Gastrocnemius medialis (tissue), 4 donors: ENCODE results near the gene HLA-B. TPM values are rescaled to one million over a fixed set of nuclear protein-coding genes. Genes with fewer than 3 reads are reported as not detected.

Experiments used
- ATAC-seq, 2 donors: fragments of 150-250 bp; one replicate each; pipeline ENCODE4 v1.9.1; 2016
- DNase-seq, 2 donors: peaks; one replicate each; pipeline ENCODE4 v3.0.0-alpha.2; 2019
- H3K27ac ChIP-seq, 4 donors: fragments of 200-600 bp; sonication (generic); 1 replicate in 1 of 4; 2 replicates in 3 of 4; pipeline ENCODE4 v1.5.1; 2016 to 2018; ENCODE audit warnings: mild to moderate bottlenecking in 2 of 4, moderate library complexity in 1 of 4
- H3K27me3 ChIP-seq, 3 donors: fragments of 200-600 bp; sonication (generic) in 2 of 3; 1 replicate in 1 of 3; 2 replicates in 2 of 3; pipeline versions ENCODE4 v1.5.1 to v1.6.0; 2016 to 2019; ENCODE audit warnings: mild to moderate bottlenecking in 1 of 3, moderate library complexity in 1 of 3
- H3K36me3 ChIP-seq, 2 donors: fragments of 200-600 bp; sonication (generic) in 1 of 2; one replicate each; pipeline ENCODE4 v1.5.1; 2017 to 2018
- H3K4me1 ChIP-seq, 2 donors: fragments of 200-600 bp; sonication (generic) in 1 of 2; one replicate each; pipeline ENCODE4 v1.5.1; 2016 to 2017; ENCODE audit warnings: mild to moderate bottlenecking in 2 of 2
- H3K4me3 ChIP-seq, 4 donors: fragments of 200-600 bp; sonication (generic) in 3 of 4; 1 replicate in 1 of 4; 2 replicates in 3 of 4; pipeline ENCODE4 v1.5.1; 2016 to 2019; ENCODE audit warnings: mild to moderate bottlenecking in 2 of 4
- H3K9me3 ChIP-seq, 3 donors: fragments of 200-600 bp; sonication (generic) in 2 of 3; 1 replicate in 1 of 3; 2 replicates in 2 of 3; pipeline ENCODE4 v1.5.1; 2016 to 2019
- CTCF ChIP-seq, 5 experiments: fragments of 450-650 bp in 3 of 5; fragments of 200-600 bp in 2 of 5; sonication (generic) in 2 of 5; IDR thresholded peaks in 4 of 5; conservative IDR thresholded peaks in 1 of 5; 1 replicate in 4 of 5; 2 replicates in 1 of 5; pipeline ENCODE4 v1.5.1; 2016 to 2019; ENCODE audit warnings: antibody characterized with exemption in 5 of 5, mild to moderate bottlenecking in 3 of 5, moderate library complexity in 3 of 5
- POLR2A ChIP-seq, 2 donors: fragments of 450-650 bp; IDR thresholded peaks; one replicate each; pipeline ENCODE4 v1.6.1; 2017; ENCODE audit warnings: antibody characterized with exemption in 2 of 2, mild to moderate bottlenecking in 2 of 2, moderate library complexity in 2 of 2
- in situ Hi-C, 4 donors: fragments of 200-750 bp; cut with MboI; loops; one replicate each; pipeline versions ENCODE4 v1.15.0 to v1.8.0; 2017; ENCODE audit warnings: low sequenced_read_pairs in 4 of 4
- intact Hi-C: fragments of 100-400 bp; cut with DNase I; formaldehyde crosslinking; loops from one replicate; pipeline ENCODE4 v1.15.1; 2023; ENCODE audit warnings: low total_unique reads
- total RNA-seq, 4 donors: library from RNA; depleted of rRNA; stranded (reverse); fragments of >200 nt; gene quantifications; one replicate each; pipeline versions ENCODE4 v1.1.0 to v1.2.3, GENCODE V29; 2016

The HLA-B gene
- total RNA-seq, 4 donors from 2014 or later: 182 to 300 (median 192) TPM

DNA sequence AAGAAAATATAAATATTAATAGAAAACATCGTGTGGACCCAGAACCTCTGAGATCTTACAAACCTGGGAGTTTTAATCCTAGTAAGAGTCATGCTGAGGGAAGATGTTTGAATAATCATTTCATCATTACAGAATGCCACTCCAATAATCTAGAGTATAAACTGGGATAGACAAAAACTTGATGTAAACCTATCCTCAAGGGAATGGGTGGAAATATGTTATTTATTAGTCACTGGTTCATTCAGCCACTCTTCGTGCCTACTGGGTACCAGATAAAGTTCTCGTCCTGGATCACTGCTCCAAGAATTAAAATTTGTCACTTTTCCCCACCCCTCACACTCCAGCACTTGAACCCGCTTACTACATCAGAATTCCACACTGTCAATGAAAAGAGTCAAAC, 7.7 kb downstream of the HLA-B start:
- no peaks in the 10 kb centered on the region for H3K9me3 ChIP-seq
- H3K27ac ChIP-seq: no peak overlapping the region
- H3K36me3 ChIP-seq: no peaks in the 10 kb centered on the region
- in situ Hi-C loops: no loop called here
- H3K27me3 ChIP-seq: no peaks in the 10 kb centered on the region
- TF ChIP-seq POLR2A (IDR thresholded peaks at IDR 0.05): no peak
- no peak for TF ChIP-seq CTCF (IDR thresholded peaks at IDR 0.05 in 4 of 5, conservative IDR thresholded peaks at IDR 0.05 in 1 of 5)
- H3K4me3 ChIP-seq: no peak overlapping the region
- no peak for DNase-seq
- H3K4me1 ChIP-seq: no peaks in the 10 kb centered on the region
- intact Hi-C loops: no loop called here
- no peak for ATAC-seq

- Histone ChIP-seq H3K9me3 (no peaks in the 10 kb centered on the region), H3K4me3 (no peak overlapping the region), H3K36me3 (no peaks in the 10 kb centered on the region), H3K4me1 (no peaks in the 10 kb centered on the region), H3K27me3 (no peaks in the 10 kb centered on the region), H3K27ac (no peak overlapping the region)
- no peak for DNase-seq
- intact Hi-C loops (no loop called here), in situ Hi-C loops (no loop called here)
- ATAC-seq: no peak
- no peak for TF ChIP-seq CTCF (IDR thresholded peaks at IDR 0.05 in 4 of 5, conservative IDR thresholded peaks at IDR 0.05 in 1 of 5)
- no peak for TF ChIP-seq POLR2A (IDR thresholded peaks at IDR 0.05)
Measured at GRCh38 chr6:31345026-31345730, 11.8 kb downstream of the HLA-B start.

- in situ Hi-C loops: no loop called here
- TF ChIP-seq CTCF (IDR thresholded peaks at IDR 0.05 in 4 of 5, conservative IDR thresholded peaks at IDR 0.05 in 1 of 5): no peak
- TF ChIP-seq POLR2A (IDR thresholded peaks at IDR 0.05): no peak
Measured at GRCh38 chr6:31340228-31340627, 16.8 kb downstream of the HLA-B start.

DNA sequence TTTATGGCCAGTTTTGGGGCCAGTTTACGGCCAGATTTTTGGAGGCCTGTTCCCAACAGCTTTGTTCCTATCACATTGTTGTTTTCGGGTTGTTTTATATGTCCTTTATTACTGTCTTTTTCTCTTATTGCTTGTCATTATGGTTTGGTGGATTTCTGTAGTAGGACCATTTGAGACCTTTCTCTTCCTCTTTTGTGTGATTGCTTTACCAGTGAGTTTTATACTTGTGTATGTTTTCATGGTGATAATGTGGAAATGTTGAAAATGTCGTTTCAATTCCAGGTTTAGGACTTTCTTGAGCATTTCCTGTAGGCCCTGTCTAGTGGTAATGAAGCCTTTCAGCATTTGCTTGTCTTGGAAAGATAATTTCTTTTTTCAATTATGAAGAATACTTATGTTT, 17.8 kb downstream of the HLA-B start:
- Histone ChIP-seq H3K27me3 (no peaks in the 10 kb centered on the region), H3K4me3 (no peak overlapping the region), H3K4me1 (no peaks in the 10 kb centered on the region), H3K36me3 (no peaks in the 10 kb centered on the region), H3K9me3 (no peaks in the 10 kb centered on the region), H3K27ac (no peak overlapping the region)
- in situ Hi-C loops (no loop called here), intact Hi-C loops (no loop called here)
- no peak for DNase-seq
- TF ChIP-seq POLR2A (IDR thresholded peaks at IDR 0.05) (no peak), CTCF (IDR thresholded peaks at IDR 0.05 in 4 of 5, conservative IDR thresholded peaks at IDR 0.05 in 1 of 5) (no peak)
- ATAC-seq: no peak

More at GRCh38 chr6:31340228-31340627, 16.8 kb downstream of the HLA-B start:
- intact Hi-C loops: no loop called here
- Histone ChIP-seq H3K9me3 (no peaks in the 10 kb centered on the region), H3K27ac (no peak overlapping the region), H3K27me3 (no peaks in the 10 kb centered on the region), H3K36me3 (no peaks in the 10 kb centered on the region), H3K4me3 (no peak overlapping the region), H3K4me1 (no peaks in the 10 kb centered on the region)
- DNase-seq (no peak), ATAC-seq (no peak)
